Body of pancreas (tissue), 4 donors: ENCODE measurements around the gene FGF2.

Experiments used
- CTCF ChIP-seq, 7 experiments: fragments of 450-650 bp in 4 of 7; fragments of 200-600 bp in 3 of 7; sonication (generic) in 3 of 7; IDR thresholded peaks; one replicate each; pipeline ENCODE4 v1.5.1; 2016 to 2019; ENCODE audit warnings: antibody characterized with exemption in 7 of 7
- POLR2A ChIP-seq, 3 donors: fragments of 450-650 bp; IDR thresholded peaks; one replicate each; pipeline ENCODE4 v1.6.1; 2016; ENCODE audit warnings: antibody characterized with exemption in 3 of 3, mild to moderate bottlenecking in 2 of 3

DNA sequence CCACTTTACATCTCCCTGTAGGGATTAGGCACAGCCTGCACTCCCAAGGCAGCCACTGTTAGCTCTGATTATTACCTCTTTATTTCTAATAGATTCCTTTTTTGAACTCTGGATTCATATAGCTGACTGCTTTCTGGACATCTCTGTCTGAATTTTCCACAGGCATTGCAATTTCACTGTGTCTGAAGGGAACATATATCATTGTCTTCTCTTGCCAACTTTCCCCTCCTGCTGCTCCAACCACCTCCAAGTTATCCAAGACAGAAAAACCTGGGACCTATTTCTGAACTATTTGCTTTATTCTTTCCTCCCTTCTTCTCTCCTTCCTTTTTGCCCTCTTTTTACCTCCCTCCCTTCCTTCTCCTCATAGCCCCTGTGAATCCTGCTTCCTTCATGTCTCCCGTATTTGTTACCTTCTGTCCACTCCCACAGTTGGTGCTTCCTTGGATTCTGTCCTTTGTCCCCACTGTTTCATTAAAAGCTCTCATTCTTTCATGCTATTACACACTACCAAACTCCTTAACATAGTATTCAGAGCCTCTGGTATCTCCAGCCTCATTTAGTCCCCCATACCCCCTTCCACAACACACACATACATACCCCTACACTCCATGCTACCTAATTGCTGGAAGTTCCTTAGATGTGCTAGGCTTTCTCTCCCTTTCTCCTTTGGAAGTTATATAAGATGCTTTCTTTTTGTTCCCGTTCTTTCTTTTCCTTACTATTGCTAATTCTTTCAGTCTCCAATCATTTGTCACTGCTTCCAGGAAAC is 34.7 kb downstream of the FGF2 start:
- no peak for TF ChIP-seq CTCF (IDR thresholded peaks at IDR 0.05)
- TF ChIP-seq POLR2A (IDR thresholded peaks at IDR 0.05): no peak
